Activated naive CD8-positive, alpha-beta T cell treated with anti-CD3 and anti-CD28 coated beads for 36 hours (primary cell): Measurements from ENCODE around the gene PLEKHO1. TPM values are rescaled to one million over a fixed set of nuclear protein-coding genes. Genes with fewer than 3 reads are reported as not detected.

Experiments used
- DNase-seq: peaks from one replicate; pipeline ENCODE4 v3.0.0; 2021
- H3K27ac Mint-ChIP-seq: one replicate; pipeline ENCODE4 v1.8.0; 2022; ENCODE audit warnings: mild to moderate bottlenecking, moderate library complexity, mixed read lengths
- H3K27me3 Mint-ChIP-seq: one replicate; pipeline ENCODE4 v1.8.0; 2022; ENCODE audit warnings: mild to moderate bottlenecking, mixed read lengths
- H3K36me3 Mint-ChIP-seq: one replicate; pipeline ENCODE4 v1.8.0; 2021; ENCODE audit warnings: mild to moderate bottlenecking, mixed read lengths
- H3K4me1 Mint-ChIP-seq: one replicate; pipeline ENCODE4 v1.8.0; 2021; ENCODE audit warnings: mixed read lengths
- H3K4me3 Mint-ChIP-seq: one replicate; pipeline ENCODE4 v1.8.0; 2022; ENCODE audit warnings: mild to moderate bottlenecking, moderate library complexity, mixed read lengths
- H3K9me3 Mint-ChIP-seq: one replicate; pipeline ENCODE4 v1.8.0; 2022; ENCODE audit warnings: mixed read lengths
- total RNA-seq, 2 experiments: library from RNA; stranded (reverse); gene quantifications; one replicate each; pipeline ENCODE4 v1.2.3, GENCODE V29; 2021

PLEKHO1 gene
- total RNA-seq, 2 experiments from 2014 or later = 14.9 to 15.5 TPM

DNA sequence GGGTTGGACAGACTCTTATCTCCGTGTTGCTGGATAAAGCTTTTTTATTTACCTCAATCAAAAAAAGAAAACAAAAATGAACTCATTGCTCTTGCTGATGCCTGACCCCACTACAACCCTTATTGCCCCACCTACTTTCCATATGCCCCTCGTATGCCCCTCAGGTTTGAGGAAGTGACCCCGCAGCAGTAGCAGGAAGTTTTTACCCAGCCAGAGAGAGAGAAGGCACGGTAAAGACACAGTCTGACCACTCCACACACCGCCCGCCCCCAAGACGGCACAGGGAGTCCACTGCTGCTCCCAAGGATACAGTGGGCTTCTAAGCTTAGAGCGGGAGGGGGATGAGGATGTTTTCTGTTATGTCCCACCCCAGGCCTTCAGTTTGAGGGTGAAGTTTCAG lies 9.8 kb downstream of the PLEKHO1 start:
- Mint-ChIP-seq H3K36me3 (peaks cover 27% of the 10 kb centered on the region), H3K4me1 (peaks cover 62% of the 10 kb centered on the region), H3K27ac (peak overlapping the region; percentile 77), H3K27me3 (no peaks in the 10 kb centered on the region), H3K9me3 (no peaks in the 10 kb centered on the region), H3K4me3 (no peak overlapping the region)
- no peak for DNase-seq

DNA sequence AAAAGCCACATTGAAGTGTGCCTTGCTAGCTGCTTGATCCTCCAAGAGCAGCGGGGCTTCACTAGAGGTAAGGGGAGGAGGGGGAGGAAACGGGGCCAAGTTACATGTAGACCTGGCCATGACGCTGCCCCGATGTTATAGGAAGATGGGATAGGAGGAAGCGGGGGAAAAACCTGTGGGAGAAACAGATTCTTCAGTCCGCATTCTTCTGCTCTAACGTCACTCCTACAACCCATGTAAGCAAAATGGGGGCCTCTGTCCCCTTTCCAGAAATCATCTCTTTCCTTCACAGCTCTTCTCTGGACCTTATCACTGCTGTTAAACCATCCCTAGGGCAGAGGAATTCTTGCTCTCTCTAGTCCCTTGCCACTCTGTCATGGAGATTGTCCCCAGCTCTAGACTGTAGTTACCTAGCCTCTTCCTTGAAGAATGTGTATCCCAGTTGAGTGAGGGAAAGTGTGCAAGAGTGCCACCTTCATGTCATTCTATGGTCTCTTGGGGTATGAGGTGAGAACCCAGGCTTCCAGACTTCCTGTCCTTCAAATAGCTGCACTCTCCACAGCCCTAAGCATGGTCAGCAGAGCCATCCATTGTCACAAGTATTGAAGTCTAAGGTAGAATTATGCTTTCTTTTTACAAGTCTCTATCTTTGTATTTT lies 11.4 kb downstream of the PLEKHO1 start:
- DNase-seq = no peak
- Mint-ChIP-seq H3K4me1 (peaks cover 65% of the 10 kb centered on the region), H3K4me3 (peak overlapping the region; percentile 35), H3K9me3 (no peaks in the 10 kb centered on the region), H3K36me3 (peaks cover 24% of the 10 kb centered on the region), H3K27me3 (no peaks in the 10 kb centered on the region), H3K27ac (peak overlapping the region; percentile 77)

DNA sequence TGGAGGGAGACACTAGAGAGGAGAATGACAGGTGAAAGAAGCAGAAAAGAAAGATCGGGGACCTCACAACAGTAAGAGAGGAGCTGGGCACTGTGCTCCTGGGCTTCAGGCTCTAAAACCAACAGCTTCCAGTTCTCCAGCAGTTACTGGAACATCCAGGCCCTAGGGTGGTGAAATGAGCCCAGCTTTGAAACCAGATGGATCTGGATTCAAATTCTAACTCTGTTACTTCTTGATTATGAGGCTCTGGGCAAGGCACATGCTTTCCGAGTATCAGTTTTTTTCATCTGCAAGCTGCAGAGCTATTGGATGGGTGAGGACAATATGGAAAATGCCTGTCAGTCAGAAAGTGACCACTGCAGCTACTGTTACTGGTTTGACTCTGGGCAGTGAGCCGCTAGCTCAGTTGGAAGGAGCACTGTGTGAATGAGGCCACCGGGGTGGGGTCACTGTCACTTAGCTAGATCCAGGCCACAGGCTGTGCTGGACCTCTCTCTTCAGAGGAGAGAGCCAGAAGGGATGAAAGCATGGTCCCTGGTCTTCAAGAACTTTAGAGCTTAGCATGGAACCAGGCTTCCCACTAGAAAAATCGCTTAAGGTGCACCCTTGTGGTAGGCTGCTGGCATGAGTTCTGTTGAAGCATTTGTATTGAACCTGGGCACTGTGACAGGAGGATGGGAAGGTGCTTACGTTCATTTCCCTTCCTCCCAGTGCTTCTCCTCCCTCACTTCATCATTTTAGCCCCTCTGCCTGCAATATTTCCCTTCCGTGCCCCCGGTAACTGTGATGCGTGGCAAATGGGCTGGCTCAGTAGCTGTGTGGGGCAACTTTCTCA lies 12.2 kb downstream of the PLEKHO1 start:
- Mint-ChIP-seq H3K27me3 (no peaks in the 10 kb centered on the region), H3K4me1 (peaks cover 62% of the 10 kb centered on the region), H3K36me3 (peaks cover 21% of the 10 kb centered on the region), H3K9me3 (no peaks in the 10 kb centered on the region), H3K4me3 (no peak overlapping the region), H3K27ac (peak overlapping the region; percentile 40)
- DNase-seq = no peak

DNA sequence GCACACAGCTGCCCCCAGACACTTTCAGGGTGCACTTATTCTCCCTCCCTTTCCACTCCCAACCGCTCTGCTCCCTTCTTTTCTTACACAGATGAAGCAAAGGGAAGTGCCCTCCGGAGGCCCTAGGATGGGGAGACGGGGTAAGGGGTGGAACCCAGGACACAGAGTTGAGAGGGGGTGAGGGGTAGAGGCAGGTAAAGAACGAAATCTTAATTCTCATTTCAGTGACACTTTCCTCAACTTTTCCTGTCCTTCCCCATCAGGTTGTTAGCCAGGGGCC lies 12.8 kb downstream of the PLEKHO1 start:
- H3K27ac Mint-ChIP-seq = peak overlapping the region; percentile 12
- no peaks in the 10 kb centered on the region for H3K27me3 Mint-ChIP-seq
- H3K4me1 Mint-ChIP-seq = peaks cover 59% of the 10 kb centered on the region
- peaks cover 17% of the 10 kb centered on the region for H3K36me3 Mint-ChIP-seq
- no peaks in the 10 kb centered on the region for H3K9me3 Mint-ChIP-seq
- no peak overlapping the region for H3K4me3 Mint-ChIP-seq
- DNase-seq = no peak

- Mint-ChIP-seq H3K27me3 (no peaks in the 10 kb centered on the region), H3K9me3 (no peaks in the 10 kb centered on the region), H3K4me3 (peak overlapping the region; percentile 13), H3K27ac (peak overlapping the region; percentile 12), H3K4me1 (peaks cover 56% of the 10 kb centered on the region), H3K36me3 (peaks cover 11% of the 10 kb centered on the region)
- DNase-seq = peak; percentile 30
Observed at GRCh38 chr1:150162862-150163706, 13.4 kb downstream of the PLEKHO1 start.

- no peak for DNase-seq
- H3K4me1 Mint-ChIP-seq = peaks cover 55% of the 10 kb centered on the region
- H3K27me3 Mint-ChIP-seq = no peaks in the 10 kb centered on the region
- no peaks in the 10 kb centered on the region for H3K9me3 Mint-ChIP-seq
- H3K36me3 Mint-ChIP-seq = peaks cover 9% of the 10 kb centered on the region
- H3K27ac Mint-ChIP-seq = no peak overlapping the region
- H3K4me3 Mint-ChIP-seq = no peak overlapping the region
Observed at GRCh38 chr1:150164224-150164623, 14.5 kb downstream of the PLEKHO1 start.

GRCh38 chr1:150164779-150165178 lies 15.1 kb downstream of the PLEKHO1 start:
- Mint-ChIP-seq H3K36me3 (peaks cover 7% of the 10 kb centered on the region), H3K27ac (no peak overlapping the region), H3K4me3 (no peak overlapping the region), H3K9me3 (no peaks in the 10 kb centered on the region), H3K27me3 (no peaks in the 10 kb centered on the region), H3K4me1 (peaks cover 49% of the 10 kb centered on the region)
- no peak for DNase-seq

DNA sequence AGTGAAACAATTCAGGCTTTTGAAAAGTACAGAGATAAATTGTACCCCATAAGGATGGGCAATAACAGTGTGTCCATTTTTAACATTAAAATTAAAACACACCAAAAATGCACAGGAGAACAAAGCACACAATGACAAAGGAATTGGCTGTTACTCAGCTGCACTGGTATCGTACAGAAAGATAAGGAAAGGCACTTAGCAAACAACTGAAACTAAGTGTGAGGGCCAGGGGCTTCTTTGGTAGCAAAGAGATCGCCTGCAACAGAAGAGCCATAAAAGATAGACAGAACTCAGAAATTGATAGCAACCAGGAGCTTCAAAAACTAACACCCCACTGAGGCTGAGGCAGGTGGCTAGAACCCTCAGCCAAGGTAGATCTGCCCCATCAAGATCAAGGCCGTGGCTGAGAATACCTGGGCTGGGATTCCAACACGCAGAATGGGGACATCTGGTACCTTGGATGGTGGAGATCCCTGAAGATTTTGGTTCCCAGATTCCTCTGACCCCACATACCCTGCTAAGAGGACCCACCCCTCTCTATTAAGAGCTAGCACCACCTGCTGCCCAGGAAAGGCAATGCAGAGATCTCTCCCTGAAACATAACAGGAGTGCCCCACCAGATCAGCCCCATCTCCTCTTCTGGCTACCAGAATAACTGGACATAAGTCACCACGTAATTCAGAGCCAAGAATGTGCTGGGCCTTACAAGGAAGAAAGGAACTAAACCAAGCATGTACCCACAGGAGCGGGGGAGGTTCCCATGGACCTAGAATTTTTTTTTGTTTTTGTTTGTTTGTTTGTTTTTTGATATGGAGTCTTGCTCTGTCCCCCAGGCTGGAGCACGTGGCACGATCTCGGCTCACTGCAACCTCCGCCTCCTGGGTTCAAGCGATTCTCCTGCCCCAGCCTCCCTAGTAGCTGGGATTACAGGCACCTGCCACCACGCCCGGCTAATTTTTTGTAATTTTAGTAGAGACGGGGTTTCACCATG lies 16.2 kb downstream of the PLEKHO1 start:
- H3K36me3 Mint-ChIP-seq = no peaks in the 10 kb centered on the region
- no peak overlapping the region for H3K4me3 Mint-ChIP-seq
- peaks cover 38% of the 10 kb centered on the region for H3K4me1 Mint-ChIP-seq
- no peaks in the 10 kb centered on the region for H3K9me3 Mint-ChIP-seq
- no peaks in the 10 kb centered on the region for H3K27me3 Mint-ChIP-seq
- no peak overlapping the region for H3K27ac Mint-ChIP-seq
- peak; percentile 36 for DNase-seq

DNA sequence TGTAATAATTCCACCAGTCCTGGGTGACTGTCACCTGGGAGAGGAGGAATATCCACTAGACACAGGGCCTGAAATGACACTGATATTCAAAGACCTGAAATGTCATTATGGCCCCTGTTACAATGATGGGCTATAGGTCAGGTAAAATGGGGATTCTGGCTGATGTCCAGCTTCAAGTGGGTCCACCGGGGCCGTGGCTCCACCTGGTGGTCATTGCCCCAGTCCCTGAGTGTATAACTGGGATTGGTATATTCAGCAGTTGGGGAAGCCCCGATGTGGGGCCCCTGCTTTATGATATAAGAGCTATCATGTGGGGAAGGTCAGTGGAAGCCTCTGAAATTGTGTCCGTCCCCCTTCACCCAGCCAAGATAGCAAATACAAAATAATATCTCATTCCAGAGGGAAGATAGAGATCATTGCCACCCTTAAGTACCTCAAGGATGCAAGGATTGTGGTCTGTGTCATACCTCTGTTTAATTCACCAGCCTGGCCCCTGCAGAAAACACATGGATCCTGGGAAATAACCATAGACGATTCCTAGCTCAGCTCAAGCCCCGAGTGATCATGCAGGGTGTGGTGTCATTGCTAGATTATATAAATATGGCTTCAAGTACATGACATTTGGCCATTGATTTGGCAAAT lies 19.4 kb downstream of the PLEKHO1 start:
- Mint-ChIP-seq H3K27me3 (no peaks in the 10 kb centered on the region), H3K9me3 (no peaks in the 10 kb centered on the region), H3K36me3 (no peaks in the 10 kb centered on the region), H3K4me3 (no peak overlapping the region), H3K27ac (no peak overlapping the region), H3K4me1 (peaks cover 12% of the 10 kb centered on the region)
- peak; percentile 58 for DNase-seq

GRCh38 chr1:150171801-150172200 lies 22.1 kb downstream of the PLEKHO1 start:
- no peaks in the 10 kb centered on the region for H3K4me1 Mint-ChIP-seq
- H3K9me3 Mint-ChIP-seq = no peaks in the 10 kb centered on the region
- H3K27me3 Mint-ChIP-seq = no peaks in the 10 kb centered on the region
- no peak overlapping the region for H3K27ac Mint-ChIP-seq
- no peaks in the 10 kb centered on the region for H3K36me3 Mint-ChIP-seq
- H3K4me3 Mint-ChIP-seq = no peak overlapping the region
- DNase-seq = no peak

GRCh38 chr1:150173141-150173585 lies 23.4 kb downstream of the PLEKHO1 start:
- no peak for DNase-seq
- Mint-ChIP-seq H3K27ac (no peak overlapping the region), H3K36me3 (no peaks in the 10 kb centered on the region), H3K4me1 (no peaks in the 10 kb centered on the region), H3K4me3 (no peak overlapping the region), H3K9me3 (no peaks in the 10 kb centered on the region), H3K27me3 (peaks cover 4% of the 10 kb centered on the region)

DNA sequence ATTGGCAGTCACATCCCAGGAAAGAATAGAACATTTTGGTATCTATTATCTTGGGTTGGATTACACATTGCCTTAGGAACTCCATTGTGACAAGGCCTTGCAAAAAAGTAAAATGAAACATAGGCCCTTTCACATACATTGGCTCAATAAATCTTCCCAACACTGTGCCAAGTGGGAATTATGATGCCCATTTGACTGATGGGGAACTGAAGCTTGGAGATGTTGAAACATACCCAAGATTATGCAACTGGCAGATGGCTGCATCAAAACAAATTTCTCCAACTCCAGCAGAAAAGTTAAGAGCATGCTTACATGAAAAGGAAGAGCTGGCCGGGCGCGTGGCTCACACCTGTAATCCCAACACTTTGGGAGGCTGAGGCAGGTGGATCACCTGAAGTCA lies 26.9 kb downstream of the PLEKHO1 start:
- Mint-ChIP-seq H3K27ac (no peak overlapping the region), H3K4me3 (no peak overlapping the region), H3K27me3 (peaks cover 4% of the 10 kb centered on the region), H3K9me3 (no peaks in the 10 kb centered on the region), H3K4me1 (no peaks in the 10 kb centered on the region), H3K36me3 (no peaks in the 10 kb centered on the region)
- DNase-seq = no peak

DNA sequence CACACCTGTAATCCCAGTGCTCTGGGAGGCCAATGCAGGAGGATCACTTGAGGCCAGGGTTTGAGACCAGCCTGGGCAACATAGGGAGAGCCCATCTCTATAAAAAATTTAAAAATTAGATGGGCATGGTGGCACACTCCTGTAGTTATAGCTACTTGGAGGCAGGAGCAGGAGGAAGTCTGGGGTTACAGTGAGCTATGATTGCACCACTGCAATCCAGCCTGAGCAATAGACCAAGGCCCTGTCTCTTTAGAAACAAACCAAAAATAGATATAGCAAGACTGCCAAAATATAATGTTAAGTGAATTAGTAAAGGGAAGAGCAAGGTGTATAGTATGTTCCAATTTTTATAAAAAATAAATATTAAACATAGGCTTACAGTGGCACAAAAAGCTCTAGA lies 28.8 kb downstream of the PLEKHO1 start:
- no peaks in the 10 kb centered on the region for H3K4me1 Mint-ChIP-seq
- DNase-seq = no peak
- peaks cover 4% of the 10 kb centered on the region for H3K27me3 Mint-ChIP-seq
- no peak overlapping the region for H3K27ac Mint-ChIP-seq
- H3K36me3 Mint-ChIP-seq = no peaks in the 10 kb centered on the region
- no peaks in the 10 kb centered on the region for H3K9me3 Mint-ChIP-seq
- H3K4me3 Mint-ChIP-seq = no peak overlapping the region

GRCh38 chr1:150179867-150180266 lies 30.2 kb downstream of the PLEKHO1 start:
- Mint-ChIP-seq H3K36me3 (no peaks in the 10 kb centered on the region), H3K4me3 (no peak overlapping the region)

More at GRCh38 chr1:150179867-150180266, 30.2 kb downstream of the PLEKHO1 start:
- no peak for DNase-seq
- H3K27me3 Mint-ChIP-seq = peaks cover 4% of the 10 kb centered on the region
- no peaks in the 10 kb centered on the region for H3K9me3 Mint-ChIP-seq
- no peak overlapping the region for H3K27ac Mint-ChIP-seq
- no peaks in the 10 kb centered on the region for H3K4me1 Mint-ChIP-seq
